OCI-LY7 (cell line): Measurements from ENCODE around the gene CTCF. TPM values are rescaled to one million over a fixed set of nuclear protein-coding genes. Genes with fewer than 3 reads are reported as not detected.

Experiments
- BruUV-seq: library from RNA; stranded (reverse); fragments of 400-500 nt; replicated peaks from 2 replicates; lab custom pipeline; 2021; lab: Mats Ljungman, UMichigan
- CTCF ChIA-PET: fragments of 300-600 bp; sonication (Branson Sonifier 250); formaldehyde crosslinking; loops from one replicate; lab custom pipeline; 2022; ENCODE audit warnings: antibody characterized with exemption; ENCODE audit not compliant: unreplicated experiment; lab: Charles Lee
- POLR2A ChIA-PET: fragments of 300-600 bp; sonication (Branson Sonifier 250); formaldehyde crosslinking; loops from one replicate; lab custom pipeline; 2022; ENCODE audit warnings: antibody characterized with exemption; lab: Charles Lee
- DNase-seq: peaks from one replicate; pipeline ENCODE4 v3.0.0-alpha.2; 2015; ENCODE audit warnings: low spot score
- H2AFZ ChIP-seq: fragments of 200-600 bp; sonication (generic), shearing (Covaris generic); 2 replicates; pipeline ENCODE4 v1.6.1; 2014; ENCODE audit warnings: mild to moderate bottlenecking, antibody characterized with exemption, low read length, moderate library complexity
- H3K27ac ChIP-seq: fragments of 200-600 bp; sonication (generic); 2 replicates; pipeline ENCODE4 v1.5.1; 2014; ENCODE audit warnings: mixed run types, low read depth, mild to moderate bottlenecking, moderate library complexity, low read length, inconsistent platforms; ENCODE audit not compliant: poor library complexity, severe bottlenecking
- H3K36me3 ChIP-seq: fragments of 200-600 bp; sonication (generic); 2 replicates; pipeline ENCODE4 v1.6.1; 2014; ENCODE audit warnings: mild to moderate bottlenecking, antibody characterized with exemption, low read length, moderate library complexity, mixed read lengths; ENCODE audit not compliant: insufficient read depth
- H3K4me1 ChIP-seq: fragments of 200-600 bp; sonication (generic); 2 replicates; pipeline ENCODE4 v1.5.1; 2014; ENCODE audit warnings: mild to moderate bottlenecking, low read length; ENCODE audit not compliant: insufficient read depth, poor library complexity, severe bottlenecking
- H3K4me2 ChIP-seq: fragments of 200-600 bp; sonication (generic); 2 replicates; pipeline ENCODE4 v1.6.1; 2014; ENCODE audit warnings: mild to moderate bottlenecking, low read length
- H3K4me3 ChIP-seq: fragments of 200-600 bp; sonication (generic); 2 replicates; pipeline ENCODE4 v1.5.1; 2014; ENCODE audit warnings: mild to moderate bottlenecking, low read depth, low read length; ENCODE audit not compliant: poor library complexity, severe bottlenecking
- H3K79me2 ChIP-seq: fragments of 200-600 bp; sonication (generic); 2 replicates; pipeline ENCODE4 v1.6.1; 2016; ENCODE audit warnings: low read depth, mild to moderate bottlenecking, low read length, moderate library complexity, mixed read lengths; ENCODE audit not compliant: insufficient read depth
- H3K9me2 ChIP-seq: fragments of 200-600 bp; sonication (generic); 2 replicates; pipeline ENCODE4 v1.6.1; 2016; ENCODE audit warnings: mild to moderate bottlenecking, low read length, mixed read lengths; ENCODE audit not compliant: insufficient read depth
- H3K9me3 ChIP-seq: fragments of 200-600 bp; sonication (generic); 2 replicates; pipeline ENCODE4 v1.6.1; 2014; ENCODE audit warnings: mild to moderate bottlenecking, mixed run types, low read length, mixed read lengths
- H4K20me1 ChIP-seq: fragments of 200-600 bp; sonication (generic); 2 replicates; pipeline ENCODE4 v1.6.1; 2014; ENCODE audit warnings: mild to moderate bottlenecking, antibody characterized with exemption, low read length, moderate library complexity, mixed read lengths; ENCODE audit not compliant: insufficient read depth
- CTCF ChIP-seq: fragments of 200-600 bp; sonication (generic); conservative IDR thresholded peaks from 2 replicates; pipeline ENCODE4 v1.5.1; 2014; ENCODE audit warnings: mild to moderate bottlenecking, antibody characterized with exemption, low read length, moderate library complexity, mixed read lengths
- EZH2phosphoT487 ChIP-seq: fragments of 200-600 bp; sonication (generic); IDR thresholded peaks from 2 replicates; pipeline ENCODE4 v1.6.1; 2018; ENCODE audit warnings: low read depth, borderline replicate concordance, mild to moderate bottlenecking, mixed run types, antibody characterized with exemption, low read length, moderate library complexity, mixed read lengths
- intact Hi-C: fragments of 100-400 bp; cut with micrococcal nuclease; formaldehyde crosslinking; loops from one replicate; pipeline ENCODE4 v1.10.0; 2022; ENCODE audit not compliant: unreplicated experiment
- total RNA-seq, 2 experiments: library from RNA; depleted of rRNA in 1 of 2; stranded (reverse); fragments of >200 nt in 1 of 2; shearing (Covaris generic) in 1 of 2; gene quantifications; 2 replicates each; pipeline ENCODE4 v1.2.3, GENCODE V29; 2014 to 2022

Gene CTCF
- total RNA-seq, 2 experiments from 2014 or later, result 70.6 to 83.5 TPM

- no TSS peak for BruUV-seq
- Histone ChIP-seq H3K79me2 (peaks cover 91% of the 10 kb centered on the region), H4K20me1 (no peaks in the 10 kb centered on the region; the same call in 1 of the 2 replicates), H3K27ac (no peak overlapping the region), H3K4me3 (no peak overlapping the region), H2AFZ (no peak overlapping the region), H3K9me3 (no peaks in the 10 kb centered on the region), H3K4me1 (peaks cover 4% of the 10 kb centered on the region), H3K36me3 (peaks cover 61% of the 10 kb centered on the region), H3K4me2 (no peak overlapping the region), H3K9me2 (no peaks in the 10 kb centered on the region)
- POLR2A ChIA-PET, result interaction anchor here (0.6 to 0.8 kb wide), 3 partner anchors 16 to 35 kb away, joined by 3 to 6 read pairs (median 3); no protein-coding TSS in a partner anchor
- intact Hi-C loops, result no loop called here
- no peak for TF ChIP-seq CTCF
- no peak for TF ChIP-seq EZH2phosphoT487
- DNase-seq, result no peak
- CTCF ChIA-PET, result interaction anchor here (0.7 kb wide), 1 partner anchor 1859 kb away, joined by 6 read pairs; no protein-coding TSS in a partner anchor
These were observed 32.6 kb downstream of the CTCF start for GRCh38 chr16:67594956-67595355.

GRCh38 chr16:67598527-67598926 lies 36.2 kb downstream of the CTCF start:
- intact Hi-C loops, result no loop called here
- Histone ChIP-seq H3K36me3 (peaks cover 47% of the 10 kb centered on the region), H3K27ac (no peak overlapping the region), H3K4me2 (no peak overlapping the region), H3K4me3 (no peak overlapping the region), H3K4me1 (peaks cover 8% of the 10 kb centered on the region), H3K9me2 (no peaks in the 10 kb centered on the region), H3K9me3 (no peaks in the 10 kb centered on the region), H3K79me2 (peaks cover 99% of the 10 kb centered on the region), H4K20me1 (no peaks in the 10 kb centered on the region; the same call in none of the 2 replicates), H2AFZ (no peak overlapping the region)
- no TSS peak for BruUV-seq
- ChIA-PET POLR2A (interaction anchor here (0.7 kb wide), 1 partner anchor 39 kb away, joined by 3 read pairs; no protein-coding TSS in a partner anchor), CTCF (no interaction called here)
- DNase-seq, result no peak
- TF ChIP-seq CTCF, result no peak
- TF ChIP-seq EZH2phosphoT487, result no peak

- intact Hi-C loops, result no loop called here
- peaks cover 32% of the 10 kb centered on the region for H3K36me3 ChIP-seq
- POLR2A ChIA-PET, result interaction anchor here (0.9 to 1.2 kb wide), 3 partner anchors 12 to 19 kb away, joined by 3 to 5 read pairs (median 4); no protein-coding TSS in a partner anchor
- no peak overlapping the region for H3K4me3 ChIP-seq
- H2AFZ ChIP-seq, result no peak overlapping the region
- CTCF ChIA-PET, result no interaction called here
- no peak overlapping the region for H3K4me2 ChIP-seq
- H3K9me3 ChIP-seq, result no peaks in the 10 kb centered on the region
- TF ChIP-seq EZH2phosphoT487 (no peak), CTCF (no peak)
- no TSS peak for BruUV-seq
- DNase-seq, result no peak
- H3K27ac ChIP-seq, result no peak overlapping the region
- H3K79me2 ChIP-seq, result peaks cover 88% of the 10 kb centered on the region
- H3K9me2 ChIP-seq, result no peaks in the 10 kb centered on the region
- H4K20me1 ChIP-seq, result no peaks in the 10 kb centered on the region; the same call in 1 of the 2 replicates
- H3K4me1 ChIP-seq, result peaks cover 4% of the 10 kb centered on the region
These were observed 43.3 kb downstream of the CTCF start for GRCh38 chr16:67605641-67606040.
